ENCODE measurements around the gene SRSF3.
"Not testable (repeated sequence)": the region's sequence is repeated elsewhere in the genome, so short reads cannot be mapped to it uniquely, and the experiment has no call there.

The SRSF3 gene

DNA sequence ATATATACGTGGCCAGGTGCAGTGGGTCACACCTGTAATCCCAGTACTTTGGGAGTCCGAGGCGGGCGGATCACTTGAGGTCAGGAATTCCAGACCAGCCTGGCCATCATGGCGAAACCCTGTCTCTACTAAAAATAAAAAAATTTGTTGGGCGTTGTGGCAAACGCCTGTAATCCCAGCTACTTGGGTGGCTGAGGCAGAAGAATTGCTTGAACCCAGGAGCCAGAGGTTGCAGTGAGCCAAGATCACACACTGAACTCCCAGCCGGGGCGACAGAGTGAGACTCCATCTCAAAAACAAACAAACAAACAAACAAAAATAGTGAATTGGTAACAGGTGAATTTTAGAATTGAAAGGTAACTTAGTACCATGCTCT lies 5.1 kb upstream of the SRSF3 start:
- peaks cover 5 to 21% (median 14%) of the 10 kb centered on the region in 4 experiments for H3K4me1 ChIP-seq (ENCODE audit: control extremely low read depth in 1 of 4, control insufficient read depth in 4 of 4, insufficient read depth in 4 of 4, low read length in 3 of 4)
- 100% methylated on average over 7 of the region's 9 CpGs for WGBS (ENCODE audit: insufficient coverage)
- DNase-seq; CTCF ChIA-PET; H3K27ac ChIP-seq (ENCODE audit: insufficient read depth in 1 of 2, low read depth in 1 of 2, low read length in 2 of 2, poor library complexity in 1 of 2, severe bottlenecking in 2 of 2); H3K4me3 ChIP-seq (ENCODE audit: control insufficient read depth in 1 of 7, extremely low read depth in 1 of 7, insufficient read depth in 4 of 7, low read depth in 2 of 7, low read length in 6 of 7); H3K36me3 ChIP-seq (ENCODE audit: control insufficient read depth in 4 of 4, insufficient read depth in 4 of 4, low read length in 3 of 4); POLR2A ChIA-PET; H3K27me3 ChIP-seq (replicated peaks in 2 of 5; ENCODE audit: control insufficient read depth in 4 of 5, insufficient read depth in 5 of 5, low read length in 4 of 5); H3K9me3 ChIP-seq (ENCODE audit: control extremely low read depth in 1 of 5, control insufficient read depth in 4 of 5, insufficient read depth in 2 of 5, low read depth in 1 of 5, low read length in 4 of 5): not testable (repeated sequence)

DNA sequence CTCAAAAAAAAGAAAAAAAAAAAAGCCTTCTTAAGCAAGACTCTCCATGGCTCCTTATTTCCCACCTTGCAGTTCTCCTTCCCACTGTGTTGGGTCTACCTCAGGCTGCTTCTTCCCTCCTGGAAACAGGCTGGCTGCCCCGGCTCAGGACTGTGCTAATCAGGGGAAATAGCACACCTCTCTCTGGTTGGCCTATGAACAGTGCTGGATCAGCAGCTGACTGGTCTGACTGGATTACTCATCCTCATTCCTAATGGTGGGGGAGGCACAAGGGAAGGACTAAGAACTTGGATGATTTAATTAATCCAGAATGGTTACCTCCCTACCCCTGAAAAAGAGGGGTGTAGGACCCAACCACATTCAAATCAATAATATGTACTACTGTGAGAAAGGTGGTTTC lies 3.9 kb upstream of the SRSF3 start:
- DNase-seq: no peak

DNA sequence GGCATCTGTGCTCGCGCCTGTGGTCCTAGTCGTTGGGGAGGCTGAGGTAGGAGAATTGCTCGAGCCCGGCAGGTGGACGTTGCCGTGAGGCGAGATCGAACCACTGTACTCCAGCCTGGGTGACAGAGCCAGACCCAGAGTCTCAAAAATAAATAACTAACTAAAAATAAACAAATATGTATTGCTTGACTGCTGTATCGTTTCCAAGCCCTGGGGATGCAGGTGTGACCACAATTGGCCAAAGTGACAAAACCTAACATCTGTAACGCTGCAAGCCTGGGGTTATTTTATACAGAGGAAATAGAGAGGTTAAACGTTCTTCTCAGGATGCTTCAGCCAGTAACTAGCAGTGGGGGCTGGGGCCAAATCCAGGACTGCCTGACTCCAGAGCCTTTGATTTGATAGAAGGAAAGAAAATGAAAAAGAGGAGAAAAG lies 1.9 kb upstream of the SRSF3 start:
- CTCF ChIA-PET: interaction anchor here (1.1 kb wide), 1 partner anchor 167 kb away, joined by 3 read pairs; no protein-coding TSS in a partner anchor
- no peak overlapping the region for H3K4me3 ChIP-seq (ENCODE audit: control insufficient read depth in 1 of 7, extremely low read depth in 1 of 7, insufficient read depth in 4 of 7, low read depth in 2 of 7, low read length in 6 of 7)
- H3K9me3 ChIP-seq (ENCODE audit: control extremely low read depth in 1 of 5, control insufficient read depth in 4 of 5, insufficient read depth in 2 of 5, low read depth in 1 of 5, low read length in 4 of 5): no peaks in the 10 kb centered on the region
- no peaks in the 10 kb centered on the region for H3K27me3 ChIP-seq (replicated peaks in 2 of 5; ENCODE audit: control insufficient read depth in 4 of 5, insufficient read depth in 5 of 5, low read length in 4 of 5)
- H3K27ac ChIP-seq (ENCODE audit: insufficient read depth in 1 of 2, low read depth in 1 of 2, low read length in 2 of 2, poor library complexity in 1 of 2, severe bottlenecking in 2 of 2): no peak overlapping the region
- 58% methylated on average over 5 of the region's 12 CpGs for WGBS (ENCODE audit: insufficient coverage)
- POLR2A ChIA-PET: no interaction called here
- peaks cover 11 to 31% (median 20%) of the 10 kb centered on the region in 4 experiments for H3K4me1 ChIP-seq (ENCODE audit: control extremely low read depth in 1 of 4, control insufficient read depth in 4 of 4, insufficient read depth in 4 of 4, low read length in 3 of 4)
- peaks cover 4 to 13% (median 7%) of the 10 kb centered on the region in 4 experiments for H3K36me3 ChIP-seq (ENCODE audit: control insufficient read depth in 4 of 4, insufficient read depth in 4 of 4, low read length in 3 of 4)
- DNase-seq: peak in 2 of 3 donors; percentile 64 to 71

More for the DNA sequence above, 3.9 kb upstream of the SRSF3 start:
- Histone ChIP-seq H3K36me3 (ENCODE audit: control insufficient read depth in 4 of 4, insufficient read depth in 4 of 4, low read length in 3 of 4) (no peaks in the 10 kb centered on the region), H3K9me3 (ENCODE audit: control extremely low read depth in 1 of 5, control insufficient read depth in 4 of 5, insufficient read depth in 2 of 5, low read depth in 1 of 5, low read length in 4 of 5) (no peaks in the 10 kb centered on the region), H3K4me1 (ENCODE audit: control extremely low read depth in 1 of 4, control insufficient read depth in 4 of 4, insufficient read depth in 4 of 4, low read length in 3 of 4) (peaks cover 5 to 21% (median 14%) of the 10 kb centered on the region in 4 experiments), H3K27me3 (replicated peaks in 2 of 5; ENCODE audit: control insufficient read depth in 4 of 5, insufficient read depth in 5 of 5, low read length in 4 of 5) (no peaks in the 10 kb centered on the region), H3K4me3 (ENCODE audit: control insufficient read depth in 1 of 7, extremely low read depth in 1 of 7, insufficient read depth in 4 of 7, low read depth in 2 of 7, low read length in 6 of 7) (no peak overlapping the region), H3K27ac (ENCODE audit: insufficient read depth in 1 of 2, low read depth in 1 of 2, low read length in 2 of 2, poor library complexity in 1 of 2, severe bottlenecking in 2 of 2) (no peak overlapping the region)
- ChIA-PET CTCF (no interaction called here), POLR2A (interaction anchor here (0.6 kb wide), 1 partner anchor 46 kb away, joined by 5 read pairs; no protein-coding TSS in a partner anchor)
- WGBS (ENCODE audit: insufficient coverage): 100% methylated on average over 1 of the region's 1 CpG

DNA sequence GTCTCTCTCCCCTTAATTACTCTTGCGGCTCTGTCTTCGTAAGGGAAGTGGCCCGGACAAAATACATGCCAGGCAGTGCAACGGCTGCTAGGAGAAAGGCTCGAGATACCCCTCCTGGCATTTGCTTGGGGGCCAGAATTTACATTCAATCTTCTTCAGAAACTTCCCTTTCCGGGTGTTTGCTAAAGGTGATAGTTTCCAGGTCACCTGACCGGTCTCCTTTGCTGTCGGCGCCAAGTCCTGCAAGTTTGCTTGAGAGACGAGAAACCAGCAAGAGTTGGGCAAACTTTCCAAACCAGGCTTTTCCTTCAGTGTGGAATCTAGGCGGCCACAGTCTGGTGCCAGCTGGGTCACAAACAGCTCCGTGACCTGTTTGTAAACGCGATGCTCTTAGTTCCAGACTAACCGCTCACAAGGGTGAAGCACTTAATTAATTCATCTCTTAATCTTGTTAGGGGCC lies 563 bp upstream of the SRSF3 start:
- under 1% methylated on average over 15 of the region's 15 CpGs for WGBS (ENCODE audit: insufficient coverage)
- CTCF ChIA-PET: interaction anchor here (1.1 kb wide), 1 partner anchor 165 kb away, joined by 3 read pairs; no protein-coding TSS in a partner anchor

DNA sequence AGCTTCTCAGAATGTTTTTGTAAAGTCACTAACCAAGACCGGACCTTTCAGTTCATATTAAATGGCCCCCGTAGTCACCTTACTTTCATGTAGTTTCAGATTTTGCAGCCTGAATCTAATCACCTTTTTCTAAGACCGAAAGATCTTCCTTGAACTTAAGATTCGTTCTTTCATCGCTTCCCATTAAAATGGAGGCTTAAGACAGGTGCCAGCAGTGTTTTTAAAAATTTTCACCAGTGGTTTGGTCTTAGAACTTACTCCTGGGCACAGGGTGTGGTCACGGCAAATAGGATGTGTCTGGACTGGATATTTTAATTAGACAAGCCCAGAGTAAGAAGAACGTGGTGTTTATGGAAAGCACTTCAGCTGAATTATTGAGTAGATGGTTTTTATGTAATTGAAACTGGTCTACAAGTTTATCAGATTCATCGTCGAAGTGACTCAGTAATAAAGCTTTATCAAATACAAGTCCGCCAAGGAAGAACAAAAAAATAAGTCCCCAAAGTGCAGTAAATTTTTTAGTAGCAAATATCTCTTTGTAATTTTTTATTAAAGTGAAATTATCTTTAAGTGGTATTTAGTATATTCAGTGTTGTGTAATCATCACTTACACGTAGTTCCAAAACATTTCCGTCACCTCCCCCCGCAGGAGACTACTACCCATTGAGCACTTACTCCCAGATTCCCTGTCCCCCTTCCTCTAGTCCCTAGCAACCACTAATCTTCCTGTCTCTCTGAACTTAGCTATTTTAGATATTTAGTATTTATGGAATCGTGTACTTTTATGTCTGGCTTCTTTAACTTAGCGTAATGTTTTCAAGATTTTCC lies 868 bp downstream of the SRSF3 start:
- Histone ChIP-seq H3K27me3 (replicated peaks in 2 of 5; ENCODE audit: control insufficient read depth in 4 of 5, insufficient read depth in 5 of 5, low read length in 4 of 5) (no peaks in the 10 kb centered on the region), H3K9me3 (ENCODE audit: control extremely low read depth in 1 of 5, control insufficient read depth in 4 of 5, insufficient read depth in 2 of 5, low read depth in 1 of 5, low read length in 4 of 5) (no peaks in the 10 kb centered on the region), H3K36me3 (ENCODE audit: control insufficient read depth in 4 of 4, insufficient read depth in 4 of 4, low read length in 3 of 4) (peaks cover 18 to 40% (median 32%) of the 10 kb centered on the region in 4 experiments), H3K4me1 (ENCODE audit: control extremely low read depth in 1 of 4, control insufficient read depth in 4 of 4, insufficient read depth in 4 of 4, low read length in 3 of 4) (peaks cover 24 to 54% (median 42%) of the 10 kb centered on the region in 4 experiments), H3K4me3 (ENCODE audit: control insufficient read depth in 1 of 7, extremely low read depth in 1 of 7, insufficient read depth in 4 of 7, low read depth in 2 of 7, low read length in 6 of 7) (peak overlapping the region in 6 of 7 experiments; percentile 85 to 100 (median 99)), H3K27ac (ENCODE audit: insufficient read depth in 1 of 2, low read depth in 1 of 2, low read length in 2 of 2, poor library complexity in 1 of 2, severe bottlenecking in 2 of 2) (peak overlapping the region; percentile 99 to 100)
- DNase-seq: peak in 2 of 3 donors; percentile 42 to 51
- CTCF ChIA-PET: interaction anchor here (0.7 to 1.3 kb wide), 2 partner anchors 9 to 55 kb away, joined by 3 read pairs; no protein-coding TSS in a partner anchor
- 0% methylated on average over 10 of the region's 15 CpGs for WGBS (ENCODE audit: insufficient coverage)
- POLR2A ChIA-PET: interaction anchor here (0.7 to 1.9 kb wide), 4 partner anchors 9 to 16 kb away, joined by 3 to 6 read pairs (median 4); no protein-coding TSS in a partner anchor

More for the DNA sequence above, 563 bp upstream of the SRSF3 start:
- POLR2A ChIA-PET: interaction anchor here (0.7 to 1.3 kb wide), 2 partner anchors 152 to 547 kb away, joined by 3 to 4 read pairs; no protein-coding TSS in a partner anchor
- H3K4me3 ChIP-seq (ENCODE audit: control insufficient read depth in 1 of 7, extremely low read depth in 1 of 7, insufficient read depth in 4 of 7, low read depth in 2 of 7, low read length in 6 of 7): peak overlapping the region; percentile 23 to 100 (median 95)
- H3K9me3 ChIP-seq (ENCODE audit: control extremely low read depth in 1 of 5, control insufficient read depth in 4 of 5, insufficient read depth in 2 of 5, low read depth in 1 of 5, low read length in 4 of 5): no peaks in the 10 kb centered on the region
- H3K36me3 ChIP-seq (ENCODE audit: control insufficient read depth in 4 of 4, insufficient read depth in 4 of 4, low read length in 3 of 4): peaks cover 11 to 26% (median 18%) of the 10 kb centered on the region in 4 experiments
- H3K4me1 ChIP-seq (ENCODE audit: control extremely low read depth in 1 of 4, control insufficient read depth in 4 of 4, insufficient read depth in 4 of 4, low read length in 3 of 4): peaks cover 24 to 45% (median 33%) of the 10 kb centered on the region in 4 experiments
- H3K27me3 ChIP-seq (replicated peaks in 2 of 5; ENCODE audit: control insufficient read depth in 4 of 5, insufficient read depth in 5 of 5, low read length in 4 of 5): no peaks in the 10 kb centered on the region
- peak overlapping the region; percentile 99 to 100 for H3K27ac ChIP-seq (ENCODE audit: insufficient read depth in 1 of 2, low read depth in 1 of 2, low read length in 2 of 2, poor library complexity in 1 of 2, severe bottlenecking in 2 of 2)
- peak; percentile 62 to 82 (median 75) for DNase-seq

DNA sequence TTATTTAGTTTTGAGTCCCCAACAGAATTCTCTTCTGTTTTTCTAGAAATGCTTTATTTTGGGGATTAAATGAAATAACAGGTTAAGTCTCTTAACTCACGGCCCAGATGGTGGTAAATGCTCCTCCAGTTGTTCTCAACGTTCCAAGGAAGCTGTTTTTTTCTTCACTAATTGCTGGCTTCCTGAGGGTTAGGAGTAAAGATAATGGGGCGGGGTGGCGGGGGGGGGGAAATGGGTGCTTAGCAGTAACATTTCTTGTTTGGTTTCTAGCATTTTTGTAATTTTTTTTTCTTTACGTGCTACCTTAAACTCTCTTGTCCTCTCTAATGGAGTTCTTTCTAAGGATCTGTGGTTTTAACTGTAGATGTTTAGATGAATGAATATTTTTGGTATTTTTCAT lies 2.2 kb downstream of the SRSF3 start:
- no peak for DNase-seq
- no peaks in the 10 kb centered on the region for H3K9me3 ChIP-seq (ENCODE audit: control extremely low read depth in 1 of 5, control insufficient read depth in 4 of 5, insufficient read depth in 2 of 5, low read depth in 1 of 5, low read length in 4 of 5)
- H3K4me1 ChIP-seq (ENCODE audit: control extremely low read depth in 1 of 4, control insufficient read depth in 4 of 4, insufficient read depth in 4 of 4, low read length in 3 of 4): peaks cover 24 to 62% (median 44%) of the 10 kb centered on the region in 4 experiments
- H3K4me3 ChIP-seq (ENCODE audit: control insufficient read depth in 1 of 7, extremely low read depth in 1 of 7, insufficient read depth in 4 of 7, low read depth in 2 of 7, low read length in 6 of 7): peak overlapping the region in 6 of 7 experiments; percentile 85 to 100 (median 99)
- no peaks in the 10 kb centered on the region for H3K27me3 ChIP-seq (replicated peaks in 2 of 5; ENCODE audit: control insufficient read depth in 4 of 5, insufficient read depth in 5 of 5, low read length in 4 of 5)
- ChIA-PET POLR2A (interaction anchor here (0.6 kb wide), 1 partner anchor 48 kb away, joined by 5 read pairs; no protein-coding TSS in a partner anchor), CTCF (interaction anchor here (1.0 kb wide), 1 partner anchor 18 kb away, joined by 4 read pairs; no protein-coding TSS in a partner anchor)
- peaks cover 20 to 53% (median 41%) of the 10 kb centered on the region in 4 experiments for H3K36me3 ChIP-seq (ENCODE audit: control insufficient read depth in 4 of 4, insufficient read depth in 4 of 4, low read length in 3 of 4)
- 0% methylated on average over 1 of the region's 5 CpGs for WGBS (ENCODE audit: insufficient coverage)
- H3K27ac ChIP-seq (ENCODE audit: insufficient read depth in 1 of 2, low read depth in 1 of 2, low read length in 2 of 2, poor library complexity in 1 of 2, severe bottlenecking in 2 of 2): peak overlapping the region; percentile 99 to 100

All from common myeloid progenitor, CD34-positive (primary cell).